ENCODE results near the gene ANP32E.

Gene ANP32E

GRCh38 chr1:150185481-150185880 is 50.4 kb downstream of the ANP32E start:
- TF ChIP-seq CTCF (IDR thresholded peaks at IDR 0.05; ENCODE audit: extremely low read depth, missing control alignments), result no peak
- DNase-seq (ENCODE audit: low spot score), result no peak

DNA sequence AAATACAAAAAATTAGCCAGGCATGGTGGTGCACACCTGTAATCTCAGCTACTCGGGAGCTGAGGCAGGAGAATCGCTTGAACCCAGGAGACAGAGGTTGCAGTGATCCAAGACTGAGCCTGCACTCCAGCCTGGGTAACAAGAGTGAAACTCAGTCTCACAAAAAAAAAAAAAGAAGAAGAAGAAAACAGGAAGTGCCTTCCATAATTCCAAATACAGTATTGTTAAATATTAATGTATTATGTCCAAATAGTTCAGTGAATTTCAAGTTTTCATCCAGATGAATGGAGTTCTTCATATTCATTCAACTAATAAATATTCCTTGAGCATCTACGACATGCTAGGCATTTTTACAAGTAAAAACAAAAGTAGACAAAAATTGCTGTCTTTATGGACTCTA is 52.9 kb downstream of the ANP32E start:
- no peak for DNase-seq (ENCODE audit: low spot score)
- TF ChIP-seq CTCF (IDR thresholded peaks at IDR 0.05; ENCODE audit: extremely low read depth, missing control alignments), result no peak

- no peak for DNase-seq (ENCODE audit: low spot score)
- no peak for TF ChIP-seq CTCF (IDR thresholded peaks at IDR 0.05; ENCODE audit: extremely low read depth, missing control alignments)
Measured at GRCh38 chr1:150182247-150182646, 53.7 kb downstream of the ANP32E start.

DNA sequence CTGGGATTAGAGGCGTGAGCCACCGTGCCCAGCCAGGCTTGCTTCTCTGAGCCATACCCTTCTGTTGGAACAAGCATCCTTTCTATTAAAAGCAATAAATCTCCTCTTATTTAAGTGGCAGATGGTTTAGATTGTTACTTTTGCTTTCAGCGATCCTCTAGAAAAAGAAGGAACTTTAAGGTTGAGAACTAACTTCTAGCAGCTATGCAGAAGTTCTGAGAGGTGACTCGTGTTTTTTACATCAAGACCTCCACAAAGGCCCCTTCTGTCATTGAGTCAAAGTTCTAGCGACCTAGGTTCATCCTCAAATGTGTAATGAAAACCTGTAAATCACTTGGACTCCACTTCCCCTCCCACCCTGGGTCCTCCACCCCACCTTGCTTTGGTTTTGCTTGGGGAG is 55.4 kb downstream of the ANP32E start:
- TF ChIP-seq CTCF (IDR thresholded peaks at IDR 0.05; ENCODE audit: extremely low read depth, missing control alignments), result no peak
- DNase-seq (ENCODE audit: low spot score), result no peak

DNA sequence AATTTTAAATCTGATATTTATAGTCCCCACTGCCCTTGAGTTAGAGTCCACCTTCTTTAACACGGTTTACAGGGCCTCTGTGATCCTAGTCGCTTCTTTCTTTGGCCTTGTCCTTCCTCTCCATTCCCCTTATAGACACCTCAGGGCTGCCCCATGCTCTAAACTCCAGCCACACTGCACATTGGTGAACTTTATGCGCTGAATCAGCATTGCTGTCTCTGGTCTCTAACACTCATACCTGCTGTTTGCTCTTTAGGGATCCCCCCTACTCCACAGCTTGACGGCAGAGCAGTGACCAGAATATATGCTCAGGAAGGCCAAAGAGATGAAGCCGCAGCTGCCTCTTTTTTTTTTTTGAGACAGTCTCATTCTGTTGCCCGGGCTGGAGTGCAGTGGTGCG is 56.0 kb downstream of the ANP32E start:
- no peak for DNase-seq (ENCODE audit: low spot score)
- no peak for TF ChIP-seq CTCF (IDR thresholded peaks at IDR 0.05; ENCODE audit: extremely low read depth, missing control alignments)

DNA sequence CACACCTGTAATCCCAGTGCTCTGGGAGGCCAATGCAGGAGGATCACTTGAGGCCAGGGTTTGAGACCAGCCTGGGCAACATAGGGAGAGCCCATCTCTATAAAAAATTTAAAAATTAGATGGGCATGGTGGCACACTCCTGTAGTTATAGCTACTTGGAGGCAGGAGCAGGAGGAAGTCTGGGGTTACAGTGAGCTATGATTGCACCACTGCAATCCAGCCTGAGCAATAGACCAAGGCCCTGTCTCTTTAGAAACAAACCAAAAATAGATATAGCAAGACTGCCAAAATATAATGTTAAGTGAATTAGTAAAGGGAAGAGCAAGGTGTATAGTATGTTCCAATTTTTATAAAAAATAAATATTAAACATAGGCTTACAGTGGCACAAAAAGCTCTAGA is 57.4 kb downstream of the ANP32E start:
- no peak for DNase-seq (ENCODE audit: low spot score)
- no peak for TF ChIP-seq CTCF (IDR thresholded peaks at IDR 0.05; ENCODE audit: extremely low read depth, missing control alignments)

- DNase-seq (ENCODE audit: low spot score), result no peak
Measured at GRCh38 chr1:150176593-150176992, 59.3 kb downstream of the ANP32E start.

More at GRCh38 chr1:150176593-150176992, 59.3 kb downstream of the ANP32E start:
- TF ChIP-seq CTCF (IDR thresholded peaks at IDR 0.05; ENCODE audit: extremely low read depth, missing control alignments), result no peak

All from GM20000 (cell line).